HepG2 (cell line): ENCODE data around the gene CALR. TPM values are rescaled to one million over a fixed set of nuclear protein-coding genes. Genes with fewer than 3 reads are reported as not detected.
A peak's percentile ranks its signal among the peaks of the same experiment; 100 is the strongest.

Experiments used
- ATF7-NPFF ChIP-seq: sonication (generic); formaldehyde crosslinking; IDR thresholded peaks from 2 replicates; pipeline ENCODE4 v1.8.1; 2023; ENCODE audit warnings: mild to moderate bottlenecking, low read depth, missing genetic modification reagents, moderate library complexity
- CBFB ChIP-seq: sonication (generic); formaldehyde crosslinking; IDR thresholded peaks from 2 replicates; pipeline ENCODE4 v1.4.0; 2020; ENCODE audit warnings: missing genetic modification reagents
- KDM2A ChIP-seq: sonication (generic); formaldehyde crosslinking; IDR thresholded peaks from 2 replicates; pipeline ENCODE4 v1.4.0; 2020; ENCODE audit warnings: low read depth, missing genetic modification reagents, borderline replicate concordance
- NBN ChIP-seq: fragments of 450-650 bp; conservative IDR thresholded peaks from 2 replicates; pipeline ENCODE4 v1.6.1; 2017
- NFIB ChIP-seq: sonication (generic); formaldehyde crosslinking; IDR thresholded peaks from 2 replicates; pipeline ENCODE4 v1.9.0; 2021; ENCODE audit warnings: missing genetic modification reagents, mild to moderate bottlenecking, borderline replicate concordance
- NFYC ChIP-seq: IDR thresholded peaks from 2 replicates; pipeline ENCODE4 v1.6.1; 2016; ENCODE audit warnings: missing genetic modification reagents, missing compliant biosample characterization
- PCBP1 ChIP-seq: fragments of 200-400 bp; formaldehyde crosslinking; IDR thresholded peaks from 2 replicates; pipeline ENCODE4 v1.6.1; 2017; ENCODE audit warnings: mild to moderate bottlenecking, low read depth, low read length, borderline replicate concordance
- SIN3B ChIP-seq: fragments of 150-350 bp; IDR thresholded peaks from 2 replicates; pipeline ENCODE4 v1.6.1; 2014; ENCODE audit warnings: low read length
- ZNF251 ChIP-seq: sonication (generic); formaldehyde crosslinking; IDR thresholded peaks from 2 replicates; pipeline ENCODE4 v1.9.0; 2021; ENCODE audit warnings: mild to moderate bottlenecking, missing genetic modification reagents
- ZNF431 ChIP-seq: sonication (generic); formaldehyde crosslinking; IDR thresholded peaks from 2 replicates; pipeline ENCODE4 v1.9.0; 2022; ENCODE audit warnings: missing genetic modification reagents, low read depth, mild to moderate bottlenecking, borderline replicate concordance
- ZNF446 ChIP-seq: sonication (generic); formaldehyde crosslinking; IDR thresholded peaks from 2 replicates; pipeline ENCODE4 v1.5.0; 2020; ENCODE audit warnings: mild to moderate bottlenecking, missing genetic modification reagents
- ZNF781 ChIP-seq: sonication (generic); formaldehyde crosslinking; IDR thresholded peaks from 2 replicates; pipeline ENCODE4 v1.5.1; 2020; ENCODE audit warnings: borderline replicate concordance, mild to moderate bottlenecking, missing genetic modification reagents; ENCODE audit errors: not compliant biosample characterization
- polyA plus RNA-seq, 8 experiments: library from polyadenylated mRNA; depleted of rRNA in 3 of 8; stranded (reverse) in 7 of 8; unstranded in 1 of 8; fragments of >200 nt; fragmentation: Illumina TruSeq in 4 of 8; extraction: Trizol in 4 of 8; gene quantifications; 2 replicates each; pipeline versions ENCODE4 v1.2.1 to v1.2.3, GENCODE V29; 2011 to 2016; ENCODE audit warnings: low read depth in 4 of 8, missing spikeins in 1 of 8, mixed read lengths in 1 of 8; ENCODE audit not compliant: insufficient read depth in 1 of 8
- total RNA-seq, 5 experiments: library from RNA; depleted of rRNA; stranded (reverse); fragments of >200 nt; fragmentation: Illumina TruSeq; extraction: Trizol; gene quantifications; 2 replicates each; pipeline ENCODE4 v1.2.3, GENCODE V29; 2016; ENCODE audit warnings: low read depth in 1 of 5
- TF ChIP-seq, protein P1 (sequence below): sonication (generic); formaldehyde crosslinking; IDR thresholded peaks from 2 replicates; pipeline ENCODE4 v1.4.0; 2020; ENCODE audit warnings: missing genetic modification reagents
- TF ChIP-seq, protein P2 (sequence below), 2 experiments: sonication (generic) in 1 of 2; formaldehyde crosslinking in 1 of 2; IDR thresholded peaks; 2 replicates each; pipeline versions ENCODE4 v1.6.1 to v1.9.0; 2014 to 2022; ENCODE audit warnings: antibody characterized with exemption in 1 of 2, borderline replicate concordance in 1 of 2, inconsistent platforms in 1 of 2, low read depth in 1 of 2, missing genetic modification reagents in 1 of 2
- TF ChIP-seq, protein P3 (sequence below): sonication (generic); formaldehyde crosslinking; IDR thresholded peaks from 2 replicates; pipeline ENCODE4; 2020; ENCODE audit warnings: missing genetic modification reagents, mild to moderate bottlenecking, borderline replicate concordance
- TF ChIP-seq, protein P4 (sequence below): IDR thresholded peaks from 2 replicates; pipeline ENCODE4 v1.6.1; 2016; ENCODE audit warnings: missing compliant biosample characterization, missing genetic modification reagents, borderline replicate concordance

CALR gene
- total and polyA plus RNA-seq, 2 of the 13 experiments (the other 11 are each of a cell fraction or from before 2014, with no cell fraction given): 898 to 934 TPM

DNA sequence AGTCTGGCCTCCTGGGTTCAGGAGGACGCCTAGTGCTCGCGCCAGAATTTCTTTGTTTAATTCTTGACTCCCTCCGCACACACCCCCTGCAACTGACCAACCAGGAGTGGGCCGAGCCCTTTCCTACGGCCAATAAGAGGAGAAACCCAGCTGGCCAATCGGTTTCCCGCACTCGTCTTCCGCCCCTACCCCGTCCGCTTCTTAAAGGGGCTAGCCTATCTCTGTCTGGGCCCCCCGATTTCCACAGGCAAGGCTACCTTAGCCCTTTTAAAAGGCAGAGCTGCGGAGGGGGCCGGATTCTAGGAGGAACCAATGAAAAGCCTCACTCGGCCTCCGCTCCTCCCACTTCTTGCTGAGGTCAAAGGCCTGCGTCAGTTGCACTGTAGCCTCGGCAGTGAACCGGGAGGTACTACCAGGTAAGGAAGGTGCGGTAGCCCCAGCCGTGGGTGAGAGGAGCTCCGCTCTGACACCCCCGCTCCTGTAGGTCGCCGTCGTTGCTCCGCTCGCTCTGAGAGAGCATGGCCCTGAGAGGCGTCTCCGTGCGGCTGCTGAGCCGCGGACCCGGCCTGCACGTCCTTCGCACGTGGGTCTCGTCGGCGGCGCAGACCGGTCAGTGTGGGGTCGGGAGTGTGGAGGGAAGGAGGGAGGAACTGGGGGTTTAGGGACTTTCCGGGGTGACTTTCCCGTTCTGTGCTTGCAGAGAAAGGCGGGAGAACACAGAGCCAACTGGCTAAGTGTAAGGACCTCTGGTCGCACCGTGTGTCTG lies 47.4 kb upstream of the CALR start, which contains the start of gene GCDH (continued):
- TF ChIP-seq, protein P1, sequence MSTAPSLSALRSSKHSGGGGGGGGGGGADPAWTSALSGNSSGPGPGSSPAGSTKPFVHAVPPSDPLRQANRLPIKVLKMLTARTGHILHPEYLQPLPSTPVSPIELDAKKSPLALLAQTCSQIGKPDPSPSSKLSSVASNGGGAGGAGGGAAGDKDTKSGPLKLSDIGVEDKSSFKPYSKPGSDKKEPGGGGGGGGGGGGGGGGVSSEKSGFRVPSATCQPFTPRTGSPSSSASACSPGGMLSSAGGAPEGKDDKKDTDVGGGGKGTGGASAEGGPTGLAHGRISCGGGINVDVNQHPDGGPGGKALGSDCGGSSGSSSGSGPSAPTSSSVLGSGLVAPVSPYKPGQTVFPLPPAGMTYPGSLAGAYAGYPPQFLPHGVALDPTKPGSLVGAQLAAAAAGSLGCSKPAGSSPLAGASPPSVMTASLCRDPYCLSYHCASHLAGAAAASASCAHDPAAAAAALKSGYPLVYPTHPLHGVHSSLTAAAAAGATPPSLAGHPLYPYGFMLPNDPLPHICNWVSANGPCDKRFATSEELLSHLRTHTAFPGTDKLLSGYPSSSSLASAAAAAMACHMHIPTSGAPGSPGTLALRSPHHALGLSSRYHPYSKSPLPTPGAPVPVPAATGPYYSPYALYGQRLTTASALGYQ (CRISPR knock-in tag): no peak
- TF ChIP-seq CBFB (CRISPR knock-in tag) (no peak), ZNF446 (no peak), ZNF251 (no peak), NFIB (no peak), NBN (no peak), SIN3B (peak; percentile 82), NFYC (CRISPR knock-in tag) (peak; percentile 90), ZNF431 (CRISPR knock-in tag) (no peak), ZNF781 (CRISPR knock-in tag) (peak; percentile 41), ATF7-NPFF (CRISPR knock-in tag) (no peak; the same call in 1 of the 2 replicates), PCBP1 (0 out of 2 replicates have a peak, but pooled peaks have one; percentile 63), KDM2A (CRISPR knock-in tag) (peak; percentile 70; the same call in 1 of the 2 replicates)
- TF ChIP-seq, protein P2, sequence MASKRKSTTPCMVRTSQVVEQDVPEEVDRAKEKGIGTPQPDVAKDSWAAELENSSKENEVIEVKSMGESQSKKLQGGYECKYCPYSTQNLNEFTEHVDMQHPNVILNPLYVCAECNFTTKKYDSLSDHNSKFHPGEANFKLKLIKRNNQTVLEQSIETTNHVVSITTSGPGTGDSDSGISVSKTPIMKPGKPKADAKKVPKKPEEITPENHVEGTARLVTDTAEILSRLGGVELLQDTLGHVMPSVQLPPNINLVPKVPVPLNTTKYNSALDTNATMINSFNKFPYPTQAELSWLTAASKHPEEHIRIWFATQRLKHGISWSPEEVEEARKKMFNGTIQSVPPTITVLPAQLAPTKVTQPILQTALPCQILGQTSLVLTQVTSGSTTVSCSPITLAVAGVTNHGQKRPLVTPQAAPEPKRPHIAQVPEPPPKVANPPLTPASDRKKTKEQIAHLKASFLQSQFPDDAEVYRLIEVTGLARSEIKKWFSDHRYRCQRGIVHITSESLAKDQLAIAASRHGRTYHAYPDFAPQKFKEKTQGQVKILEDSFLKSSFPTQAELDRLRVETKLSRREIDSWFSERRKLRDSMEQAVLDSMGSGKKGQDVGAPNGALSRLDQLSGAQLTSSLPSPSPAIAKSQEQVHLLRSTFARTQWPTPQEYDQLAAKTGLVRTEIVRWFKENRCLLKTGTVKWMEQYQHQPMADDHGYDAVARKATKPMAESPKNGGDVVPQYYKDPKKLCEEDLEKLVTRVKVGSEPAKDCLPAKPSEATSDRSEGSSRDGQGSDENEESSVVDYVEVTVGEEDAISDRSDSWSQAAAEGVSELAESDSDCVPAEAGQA (IDR thresholded peaks at IDR 0.05; ENCODE audit: low read depth): peak; percentile 35; the same call in 1 of the 2 replicates
- TF ChIP-seq, protein P2 (CRISPR knock-in tag; IDR thresholded peaks at IDR 0.05; ENCODE audit: borderline replicate concordance): no peak
- TF ChIP-seq, protein P3, sequence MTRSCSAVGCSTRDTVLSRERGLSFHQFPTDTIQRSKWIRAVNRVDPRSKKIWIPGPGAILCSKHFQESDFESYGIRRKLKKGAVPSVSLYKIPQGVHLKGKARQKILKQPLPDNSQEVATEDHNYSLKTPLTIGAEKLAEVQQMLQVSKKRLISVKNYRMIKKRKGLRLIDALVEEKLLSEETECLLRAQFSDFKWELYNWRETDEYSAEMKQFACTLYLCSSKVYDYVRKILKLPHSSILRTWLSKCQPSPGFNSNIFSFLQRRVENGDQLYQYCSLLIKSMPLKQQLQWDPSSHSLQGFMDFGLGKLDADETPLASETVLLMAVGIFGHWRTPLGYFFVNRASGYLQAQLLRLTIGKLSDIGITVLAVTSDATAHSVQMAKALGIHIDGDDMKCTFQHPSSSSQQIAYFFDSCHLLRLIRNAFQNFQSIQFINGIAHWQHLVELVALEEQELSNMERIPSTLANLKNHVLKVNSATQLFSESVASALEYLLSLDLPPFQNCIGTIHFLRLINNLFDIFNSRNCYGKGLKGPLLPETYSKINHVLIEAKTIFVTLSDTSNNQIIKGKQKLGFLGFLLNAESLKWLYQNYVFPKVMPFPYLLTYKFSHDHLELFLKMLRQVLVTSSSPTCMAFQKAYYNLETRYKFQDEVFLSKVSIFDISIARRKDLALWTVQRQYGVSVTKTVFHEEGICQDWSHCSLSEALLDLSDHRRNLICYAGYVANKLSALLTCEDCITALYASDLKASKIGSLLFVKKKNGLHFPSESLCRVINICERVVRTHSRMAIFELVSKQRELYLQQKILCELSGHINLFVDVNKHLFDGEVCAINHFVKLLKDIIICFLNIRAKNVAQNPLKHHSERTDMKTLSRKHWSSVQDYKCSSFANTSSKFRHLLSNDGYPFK (CRISPR knock-in tag): peak; percentile 89; the same call in 1 of the 2 replicates
- TF ChIP-seq, protein P4, sequence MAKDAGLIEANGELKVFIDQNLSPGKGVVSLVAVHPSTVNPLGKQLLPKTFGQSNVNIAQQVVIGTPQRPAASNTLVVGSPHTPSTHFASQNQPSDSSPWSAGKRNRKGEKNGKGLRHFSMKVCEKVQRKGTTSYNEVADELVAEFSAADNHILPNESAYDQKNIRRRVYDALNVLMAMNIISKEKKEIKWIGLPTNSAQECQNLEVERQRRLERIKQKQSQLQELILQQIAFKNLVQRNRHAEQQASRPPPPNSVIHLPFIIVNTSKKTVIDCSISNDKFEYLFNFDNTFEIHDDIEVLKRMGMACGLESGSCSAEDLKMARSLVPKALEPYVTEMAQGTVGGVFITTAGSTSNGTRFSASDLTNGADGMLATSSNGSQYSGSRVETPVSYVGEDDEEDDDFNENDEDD (CRISPR knock-in tag): peak; percentile 61; the same call in 1 of the 2 replicates
